Gastroesophageal sphincter (tissue), 3 donors: ENCODE measurements around the gene ZNF451.

Experiments used
- CTCF ChIP-seq, 4 experiments: fragments of 200-600 bp in 2 of 4; fragments of 450-650 bp in 2 of 4; sonication (generic) in 1 of 4; IDR thresholded peaks; one replicate each; pipeline ENCODE4 v1.5.1; 2017 to 2019; ENCODE audit warnings: antibody characterized with exemption in 4 of 4, mild to moderate bottlenecking in 2 of 4, moderate library complexity in 2 of 4
- POLR2A ChIP-seq, 2 donors: fragments of 450-650 bp; IDR thresholded peaks; one replicate each; pipeline ENCODE4 v1.6.1; 2017; ENCODE audit warnings: antibody characterized with exemption in 2 of 2, mild to moderate bottlenecking in 2 of 2, moderate library complexity in 1 of 2
- POLR2AphosphoS5 ChIP-seq: sonication (generic); formaldehyde crosslinking; IDR thresholded peaks from one replicate; pipeline ENCODE4 v1.6.1; 2017; ENCODE audit warnings: antibody characterized with exemption

- no peak for TF ChIP-seq CTCF (IDR thresholded peaks at IDR 0.05)
- TF ChIP-seq POLR2AphosphoS5: no peak
- no peak for TF ChIP-seq POLR2A (IDR thresholded peaks at IDR 0.05)
These were observed 17.9 kb upstream of the ZNF451 start for GRCh38 chr6:57072108-57072507.
